ENCODE measurements around the gene CCDC83.

- TF ChIP-seq POLR2A (IDR thresholded peaks at IDR 0.05) (no peak), CTCF (IDR thresholded peaks at IDR 0.05 in 4 of 5, conservative IDR thresholded peaks at IDR 0.05 in 1 of 5) (no peak)
Measured at GRCh38 chr11:85961930-85962363, 106.8 kb downstream of the CCDC83 start.

Measured in gastrocnemius medialis (tissue), 4 donors.